Measurements from ENCODE around the gene PPM1J. TPM values are rescaled to one million over a fixed set of nuclear protein-coding genes. Genes with fewer than 3 reads are reported as not detected.
A peak's percentile ranks its signal among the peaks of the same experiment; 100 is the strongest.

The PPM1J gene, protein sequence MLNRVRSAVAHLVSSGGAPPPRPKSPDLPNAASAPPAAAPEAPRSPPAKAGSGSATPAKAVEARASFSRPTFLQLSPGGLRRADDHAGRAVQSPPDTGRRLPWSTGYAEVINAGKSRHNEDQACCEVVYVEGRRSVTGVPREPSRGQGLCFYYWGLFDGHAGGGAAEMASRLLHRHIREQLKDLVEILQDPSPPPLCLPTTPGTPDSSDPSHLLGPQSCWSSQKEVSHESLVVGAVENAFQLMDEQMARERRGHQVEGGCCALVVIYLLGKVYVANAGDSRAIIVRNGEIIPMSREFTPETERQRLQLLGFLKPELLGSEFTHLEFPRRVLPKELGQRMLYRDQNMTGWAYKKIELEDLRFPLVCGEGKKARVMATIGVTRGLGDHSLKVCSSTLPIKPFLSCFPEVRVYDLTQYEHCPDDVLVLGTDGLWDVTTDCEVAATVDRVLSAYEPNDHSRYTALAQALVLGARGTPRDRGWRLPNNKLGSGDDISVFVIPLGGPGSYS
- total RNA-seq (2014; rRNA removed; shearing (Covaris generic)): 0.85 and 1.2 TPM in 2 replicates

DNA sequence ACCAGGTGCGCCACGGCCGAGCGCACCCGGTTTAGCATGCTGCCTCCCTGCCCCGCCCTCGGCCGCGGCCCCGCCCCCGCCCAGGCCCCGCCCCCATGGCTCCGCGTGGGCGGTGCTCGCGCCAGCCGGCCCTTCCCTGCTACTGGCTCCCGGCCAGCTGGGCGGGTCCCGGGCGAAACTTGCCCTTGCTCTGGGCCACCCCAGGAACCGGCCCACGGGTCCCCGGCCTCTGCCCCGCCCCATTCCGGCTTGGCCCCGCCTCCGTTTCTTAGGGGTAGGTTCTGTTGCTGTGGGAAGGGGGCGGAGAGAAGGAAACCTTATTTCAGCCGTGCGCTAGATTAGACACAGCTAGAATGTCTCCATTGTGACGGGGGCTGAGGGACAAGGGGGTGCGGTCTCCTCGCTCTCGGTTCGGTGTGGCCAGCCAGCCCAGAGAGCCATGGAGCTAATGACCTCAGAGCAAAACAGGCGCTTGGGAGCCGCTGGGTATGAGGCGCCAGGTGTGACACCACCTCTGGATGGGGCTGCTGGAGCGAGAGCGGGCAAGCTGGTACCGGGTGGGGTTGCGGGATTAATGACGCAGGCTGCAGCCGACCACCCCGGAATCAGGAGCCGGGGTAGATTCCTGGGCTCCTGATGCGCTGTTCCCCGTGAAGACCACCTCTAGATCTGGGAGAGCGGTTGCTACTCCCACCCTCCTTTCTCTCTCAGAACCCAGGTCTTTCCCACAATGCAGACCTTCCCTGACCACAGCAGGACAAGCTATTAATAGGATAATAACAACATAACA lies at the start of gene PPM1J:
Gene PPM1J (minus strand): TSS at position 69 of the 790 bp plus-strand sequence. CDS start 31 bp downstream, at position 38.
- no peaks in the 10 kb centered on the region for H3K9me3 ChIP-seq (replicated peaks)
- no peaks in the 10 kb centered on the region for H3K36me3 ChIP-seq
- no peaks in the 10 kb centered on the region for H3K27me3 ChIP-seq
- DNase-seq: peak; percentile 93 to 95
- peaks cover 3% of the 10 kb centered on the region; the same call in 1 of the 2 replicates for H3K4me1 ChIP-seq
- no peak within 1 kb of the TSS for H3K27ac ChIP-seq
- peak within 1 kb of the TSS; percentile 72 for H3K4me3 ChIP-seq

DNA sequence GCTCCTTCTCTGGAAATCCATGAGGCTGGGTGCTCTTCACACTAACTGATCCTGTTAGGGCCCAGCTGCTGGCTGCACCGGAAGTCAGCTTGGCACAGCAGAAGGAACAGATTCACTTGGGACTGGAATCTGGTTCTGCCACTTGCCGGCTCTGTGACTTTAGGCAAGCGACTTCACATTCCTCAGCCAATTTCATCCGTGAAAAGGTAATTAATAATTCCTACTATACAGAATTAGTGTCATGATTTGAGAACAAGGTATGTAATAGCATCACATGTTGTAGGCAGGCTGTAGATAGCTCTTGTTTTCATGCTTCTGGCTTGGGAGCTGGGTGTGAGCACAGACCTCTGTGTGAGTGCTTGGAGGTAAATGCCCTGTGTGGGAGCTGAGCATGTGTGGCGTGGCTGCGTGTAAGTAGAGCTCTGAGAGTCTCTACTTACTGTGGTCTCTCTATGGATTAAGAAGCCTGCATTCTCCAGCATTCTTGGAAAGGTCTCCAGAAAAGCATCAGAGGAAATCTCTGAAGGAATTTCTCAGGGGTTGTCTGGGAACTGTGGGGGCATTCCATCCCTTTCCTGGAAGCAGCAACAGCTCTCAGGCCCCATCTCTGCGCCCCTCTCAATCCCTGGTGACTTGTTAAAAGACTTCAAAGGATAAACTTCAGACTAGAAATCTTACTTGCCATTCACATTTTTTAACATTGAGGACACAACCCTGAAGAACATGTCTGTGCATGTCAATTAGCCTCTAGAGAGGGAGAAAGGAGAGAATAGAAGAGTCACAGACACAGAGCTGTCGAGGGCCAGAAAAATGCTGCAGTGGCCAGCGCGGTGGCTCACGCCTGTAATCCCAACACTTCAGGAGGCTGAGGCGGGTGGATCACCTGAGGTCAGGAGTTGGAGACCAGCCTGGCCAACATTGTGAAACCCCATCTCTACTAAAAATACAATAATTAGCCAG lies 47.7 kb upstream of the PPM1J start:
- no peaks in the 10 kb centered on the region for H3K27me3 ChIP-seq
- H3K36me3 ChIP-seq: no peaks in the 10 kb centered on the region
- no peak overlapping the region for H3K4me3 ChIP-seq
- DNase-seq: peak in 1 of 2 experiments; percentile 22
- H3K27ac ChIP-seq: no peak overlapping the region
- no peaks in the 10 kb centered on the region for H3K4me1 ChIP-seq
- no peaks in the 10 kb centered on the region for H3K9me3 ChIP-seq (replicated peaks)

DNA sequence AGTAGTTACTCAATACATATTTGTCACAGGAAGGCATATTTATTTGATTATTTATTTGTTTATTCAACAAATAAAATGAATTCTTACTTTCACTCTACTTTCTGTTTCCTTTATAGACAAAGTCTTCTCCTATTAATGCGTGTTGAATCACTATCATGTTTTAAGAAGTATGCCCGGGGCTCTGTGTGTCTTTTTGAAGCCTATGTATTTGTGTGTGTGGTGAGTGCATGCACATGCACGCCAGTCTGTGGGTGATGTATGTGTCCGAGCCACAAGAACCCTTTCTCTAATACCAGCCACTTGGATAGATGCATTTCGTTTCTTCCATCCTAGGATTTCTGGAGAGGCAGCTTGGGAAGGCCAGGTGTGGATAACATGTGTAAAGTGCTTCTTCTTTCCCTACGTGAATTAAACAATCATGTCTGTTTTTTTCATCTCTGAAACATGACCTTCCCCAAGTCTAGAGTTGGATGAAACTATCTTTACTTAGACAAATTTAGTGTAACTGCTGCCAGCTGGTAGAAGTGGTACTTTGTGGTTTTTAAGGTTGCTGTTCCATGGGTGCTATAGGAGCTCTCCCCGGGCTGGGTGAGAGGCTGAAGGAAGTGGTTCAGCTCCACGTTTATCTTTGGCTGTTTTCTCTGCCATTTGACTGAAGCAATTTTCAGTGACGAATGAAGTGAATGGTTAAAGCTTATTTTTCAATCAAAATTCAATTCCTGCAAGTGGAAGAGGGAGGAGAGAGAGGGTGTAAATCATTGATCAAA lies 46.8 kb upstream of the PPM1J start:
- no peak for DNase-seq
- H3K27me3 ChIP-seq: no peaks in the 10 kb centered on the region
- no peak overlapping the region for H3K4me3 ChIP-seq
- H3K36me3 ChIP-seq: no peaks in the 10 kb centered on the region
- no peaks in the 10 kb centered on the region for H3K9me3 ChIP-seq (replicated peaks)
- H3K4me1 ChIP-seq: no peaks in the 10 kb centered on the region
- H3K27ac ChIP-seq: no peak overlapping the region

DNA sequence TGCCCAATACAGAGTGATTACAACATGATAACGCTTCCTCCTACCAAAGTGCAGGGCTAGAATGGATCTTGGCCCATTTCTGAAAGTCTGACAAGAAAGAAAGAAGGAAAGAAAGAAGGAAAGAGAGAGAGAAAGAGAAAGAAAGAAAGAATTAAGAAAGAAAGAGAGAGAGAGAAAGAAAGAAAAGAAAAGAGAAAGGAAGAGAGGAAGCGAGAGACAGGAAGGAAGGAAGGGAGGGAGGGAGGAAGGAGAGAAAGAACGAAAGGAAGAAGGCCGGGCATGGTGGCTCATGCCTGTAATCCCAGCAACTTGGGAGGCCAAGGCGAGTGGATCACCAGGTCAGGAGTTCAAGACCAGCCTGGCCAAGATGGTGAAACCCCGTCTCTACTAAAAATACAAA lies 44.1 kb upstream of the PPM1J start:
- Histone ChIP-seq H3K36me3 (no peaks in the 10 kb centered on the region), H3K4me3 (no peak overlapping the region), H3K4me1 (no peaks in the 10 kb centered on the region), H3K9me3 (replicated peaks) (no peaks in the 10 kb centered on the region), H3K27ac (no peak overlapping the region), H3K27me3 (no peaks in the 10 kb centered on the region)
- no peak for DNase-seq

DNA sequence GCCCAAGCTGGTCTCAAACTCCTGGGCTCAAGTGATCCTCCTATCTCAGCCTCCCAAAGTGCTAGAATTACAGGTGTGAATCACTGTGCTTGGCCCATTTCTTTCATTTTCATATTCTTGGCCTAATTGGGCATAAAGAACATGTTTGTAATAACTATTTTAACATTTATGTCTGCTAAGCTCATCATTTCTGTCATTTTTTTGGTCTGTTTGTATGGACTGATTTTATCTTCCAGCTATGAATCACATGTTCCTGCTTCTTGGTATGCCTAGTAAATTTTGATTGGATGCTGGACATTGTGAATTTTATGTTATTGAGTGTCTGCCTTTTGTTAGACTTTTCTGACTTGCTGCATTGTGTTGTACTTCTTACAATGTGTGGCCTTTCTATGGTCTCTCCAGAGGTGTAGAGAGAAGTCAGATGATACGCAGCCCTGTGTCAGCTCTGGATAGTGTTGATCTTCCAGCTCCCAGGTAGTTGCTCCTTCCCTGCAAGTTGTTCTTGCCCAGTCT lies 39.0 kb upstream of the PPM1J start:
- no peak overlapping the region for H3K27ac ChIP-seq
- DNase-seq: no peak
- H3K9me3 ChIP-seq (replicated peaks): no peaks in the 10 kb centered on the region
- no peaks in the 10 kb centered on the region for H3K27me3 ChIP-seq
- no peaks in the 10 kb centered on the region for H3K36me3 ChIP-seq
- no peak overlapping the region for H3K4me3 ChIP-seq
- H3K4me1 ChIP-seq: 0 out of 2 replicates have a peak, but pooled peaks cover 2% of the 10 kb centered on the region

DNA sequence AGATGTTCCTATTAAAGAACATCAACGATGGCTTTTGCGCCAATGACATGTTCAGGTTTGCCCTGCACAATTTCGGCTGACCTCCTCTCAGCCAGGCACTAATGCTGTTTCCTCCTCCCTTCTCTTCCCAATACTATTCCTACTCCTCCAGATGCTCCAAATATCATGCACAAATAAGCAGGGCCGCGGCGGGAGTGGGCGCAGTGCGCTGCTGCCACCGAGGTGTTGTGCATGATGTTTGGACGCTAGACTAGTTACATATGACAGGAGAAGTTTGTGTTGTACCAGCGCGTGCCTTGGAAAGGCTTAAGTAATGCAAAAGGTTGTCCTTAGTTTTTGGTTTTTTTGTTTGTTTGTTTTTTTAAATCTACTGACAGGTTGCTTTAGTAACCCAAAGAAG lies 33.3 kb upstream of the PPM1J start:
- no peak overlapping the region for H3K4me3 ChIP-seq
- H3K4me1 ChIP-seq: 0 out of 2 replicates have a peak, but pooled peaks cover 2% of the 10 kb centered on the region
- H3K27me3 ChIP-seq: no peaks in the 10 kb centered on the region
- H3K27ac ChIP-seq: no peak overlapping the region
- H3K36me3 ChIP-seq: no peaks in the 10 kb centered on the region
- no peak for DNase-seq
- H3K9me3 ChIP-seq (replicated peaks): no peaks in the 10 kb centered on the region

DNA sequence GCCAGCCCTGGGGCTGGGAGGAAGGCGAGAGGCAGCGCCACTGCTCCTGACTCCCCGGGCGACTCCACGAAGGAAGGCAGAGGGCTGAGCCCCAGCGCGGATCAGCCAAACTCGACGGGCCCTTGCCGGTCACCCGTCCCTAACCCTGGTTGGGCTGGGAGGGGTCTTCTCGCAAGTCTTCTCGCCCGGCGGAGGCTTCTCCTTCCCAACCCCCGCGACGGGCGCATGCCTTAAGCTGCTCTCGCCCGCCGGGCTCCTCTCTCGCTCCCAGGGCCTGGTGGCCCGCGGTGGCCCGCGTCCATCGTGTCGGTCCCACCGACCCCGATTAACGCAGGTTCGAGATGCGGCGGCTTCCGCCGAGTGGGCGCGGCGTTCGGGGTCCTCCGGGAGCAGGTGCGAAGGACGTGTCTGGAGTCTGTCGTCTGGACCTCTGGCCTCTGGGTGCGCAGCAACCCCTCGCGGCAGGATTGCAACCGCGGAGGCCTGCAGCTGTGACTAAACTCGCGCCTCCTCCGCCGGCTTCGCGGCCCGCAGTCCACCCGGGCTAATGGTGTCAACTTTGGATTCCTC lies 29.0 kb upstream of the PPM1J start:
- Histone ChIP-seq H3K4me1 (no peaks in the 10 kb centered on the region), H3K36me3 (no peaks in the 10 kb centered on the region), H3K4me3 (no peak overlapping the region), H3K27ac (no peak overlapping the region), H3K9me3 (replicated peaks) (no peaks in the 10 kb centered on the region), H3K27me3 (no peaks in the 10 kb centered on the region)
- no peak for DNase-seq

DNA sequence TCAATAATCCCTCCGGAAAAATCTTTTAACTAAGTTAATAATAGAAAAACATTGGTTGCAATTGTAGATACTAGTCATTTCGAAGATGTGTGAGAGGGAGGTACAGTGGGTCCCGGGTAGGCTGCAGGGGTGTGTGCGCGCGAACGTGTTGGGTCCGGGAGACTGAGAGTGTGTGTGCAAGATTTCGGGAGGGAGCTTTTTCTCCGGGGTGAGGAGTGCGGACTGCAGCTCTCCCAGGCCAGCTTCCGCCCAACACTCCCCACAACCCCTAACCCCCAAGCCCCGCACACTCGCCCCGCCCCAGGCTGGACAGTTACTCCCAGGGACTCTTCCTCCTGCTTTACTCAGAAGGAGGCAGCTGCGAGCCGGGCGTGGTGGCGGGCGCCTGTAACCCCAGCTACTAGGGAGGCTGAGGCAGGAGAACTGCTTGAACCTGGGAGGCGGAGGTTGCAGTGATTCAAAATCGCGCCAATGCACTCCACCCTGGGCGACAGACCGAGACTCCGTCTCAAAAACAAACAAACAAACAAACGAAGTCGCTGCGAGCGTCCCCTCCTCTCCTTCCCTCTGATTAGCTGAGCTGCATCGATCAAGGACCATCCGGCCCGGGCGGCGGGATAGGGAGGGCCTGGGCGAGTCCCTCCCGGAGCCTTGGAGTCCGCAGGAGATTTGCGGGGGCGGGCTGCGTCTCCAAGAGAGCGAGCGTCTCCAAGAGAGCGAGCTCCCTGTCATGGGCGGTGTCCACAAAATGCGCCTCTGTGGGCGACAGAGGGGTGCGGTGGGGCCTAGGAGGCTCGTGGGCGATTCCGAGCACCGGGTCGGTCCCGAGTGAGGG lies 28.3 kb upstream of the PPM1J start:
- DNase-seq: no peak
- no peaks in the 10 kb centered on the region for H3K9me3 ChIP-seq (replicated peaks)
- no peak overlapping the region for H3K27ac ChIP-seq
- no peaks in the 10 kb centered on the region for H3K36me3 ChIP-seq
- no peaks in the 10 kb centered on the region for H3K27me3 ChIP-seq
- H3K4me1 ChIP-seq: no peaks in the 10 kb centered on the region
- no peak overlapping the region for H3K4me3 ChIP-seq

DNA sequence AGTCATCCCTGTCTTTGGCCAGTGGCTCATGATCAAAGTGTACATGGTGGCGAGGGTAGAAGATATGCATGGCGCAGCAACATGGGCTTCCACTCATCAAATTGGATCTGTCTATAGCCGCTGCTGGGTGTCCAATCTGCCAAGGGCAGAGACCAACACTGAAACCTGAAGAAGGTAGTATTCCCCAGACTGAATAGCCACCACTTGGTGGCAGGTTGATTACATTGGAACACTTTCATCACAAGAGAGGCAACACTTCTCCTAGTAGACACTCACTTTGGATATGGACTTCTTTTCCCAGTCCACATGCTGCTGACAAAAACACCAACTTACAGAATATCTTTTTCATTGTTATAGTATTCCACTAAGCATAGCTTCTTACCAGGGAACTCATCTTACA lies 22.4 kb upstream of the PPM1J start:
- Histone ChIP-seq H3K4me3 (no peak overlapping the region), H3K27ac (no peak overlapping the region), H3K27me3 (0 out of 2 replicates have a peak, but pooled peaks cover 3% of the 10 kb centered on the region), H3K4me1 (no peaks in the 10 kb centered on the region), H3K36me3 (no peaks in the 10 kb centered on the region), H3K9me3 (replicated peaks) (no peaks in the 10 kb centered on the region)
- no peak for DNase-seq

DNA sequence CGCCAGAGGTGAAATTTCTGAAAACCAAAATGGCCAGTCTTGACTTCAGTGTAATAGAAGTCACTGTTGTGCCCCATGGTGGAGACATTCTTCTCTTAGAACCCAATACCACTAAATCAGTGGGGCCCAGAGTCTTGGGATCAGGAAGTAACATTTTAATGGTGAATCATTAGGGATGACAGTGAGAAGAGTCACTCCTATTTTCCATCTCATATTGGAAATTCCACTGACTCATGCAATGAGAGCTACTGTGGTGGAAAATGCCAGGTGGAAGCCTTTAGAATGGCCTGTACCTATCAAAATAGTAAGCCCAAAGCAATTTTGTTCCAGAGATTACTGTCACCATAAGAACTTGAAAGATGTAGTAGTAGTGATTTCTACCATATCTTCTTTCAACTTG lies 20.6 kb upstream of the PPM1J start:
- Histone ChIP-seq H3K27me3 (0 out of 2 replicates have a peak, but pooled peaks cover 3% of the 10 kb centered on the region), H3K4me1 (no peaks in the 10 kb centered on the region), H3K4me3 (no peak overlapping the region), H3K36me3 (no peaks in the 10 kb centered on the region), H3K9me3 (replicated peaks) (no peaks in the 10 kb centered on the region), H3K27ac (no peak overlapping the region)
- no peak for DNase-seq

DNA sequence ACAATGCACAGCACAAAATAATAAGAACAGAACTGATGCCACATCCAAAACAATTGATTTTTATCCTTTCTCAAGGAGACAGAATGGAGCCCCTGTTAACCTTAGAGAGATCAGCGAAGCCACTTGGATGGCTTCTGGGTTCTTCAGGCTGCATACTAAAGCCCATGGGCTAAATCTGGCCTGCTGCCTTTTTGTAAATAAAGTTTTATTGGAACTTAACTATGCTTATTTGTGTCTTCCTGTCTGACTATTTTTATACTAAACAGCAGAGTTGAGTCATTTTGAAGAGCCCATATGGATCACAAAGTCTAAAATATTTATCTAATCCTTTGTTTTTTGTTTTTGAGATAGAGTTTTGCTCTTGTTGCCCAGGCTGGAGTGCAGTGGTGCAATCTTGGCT lies 16.3 kb upstream of the PPM1J start:
- H3K27me3 ChIP-seq: 0 out of 2 replicates have a peak, but pooled peaks cover 3% of the 10 kb centered on the region
- H3K4me3 ChIP-seq: no peak overlapping the region
- H3K36me3 ChIP-seq: no peaks in the 10 kb centered on the region
- no peaks in the 10 kb centered on the region for H3K9me3 ChIP-seq (replicated peaks)
- no peak overlapping the region for H3K27ac ChIP-seq
- DNase-seq: no peak
- no peaks in the 10 kb centered on the region for H3K4me1 ChIP-seq

DNA sequence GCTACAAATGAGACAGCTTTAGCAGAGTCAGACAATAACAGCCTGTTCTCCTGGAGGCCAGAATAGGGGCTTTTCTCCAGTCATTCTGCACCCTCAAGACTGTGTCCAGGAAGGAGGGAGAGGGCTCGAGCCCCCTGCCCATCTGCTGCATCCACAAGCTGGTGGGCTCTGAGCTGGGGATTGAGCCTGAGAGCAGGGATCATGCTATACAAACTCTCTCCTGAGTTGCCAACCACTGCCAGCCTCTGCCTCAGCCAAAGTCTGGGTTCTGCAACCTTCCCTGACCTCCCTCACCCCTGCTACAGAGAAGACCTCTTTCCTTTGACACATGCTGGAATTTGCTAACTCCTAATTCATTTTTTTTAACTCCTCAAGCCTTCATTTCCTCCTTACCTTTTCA lies 14.8 kb upstream of the PPM1J start:
- DNase-seq: no peak
- H3K9me3 ChIP-seq (replicated peaks): no peaks in the 10 kb centered on the region
- 0 out of 2 replicates have a peak, but pooled peaks cover 3% of the 10 kb centered on the region for H3K27me3 ChIP-seq
- H3K4me1 ChIP-seq: no peaks in the 10 kb centered on the region
- H3K4me3 ChIP-seq: no peak overlapping the region
- no peak overlapping the region for H3K27ac ChIP-seq
- H3K36me3 ChIP-seq: no peaks in the 10 kb centered on the region

All from SJCRH30 (cell line).